HG03432 (cell line): ENCODE data around the gene PLET1.

ENCODE experiments used
- ATAC-seq: cut with Tn5 transposase; IDR thresholded peaks from one replicate; pipeline ENCODE4 v1.9.1; 2021; ENCODE audit warnings: mild to moderate bottlenecking, moderate library complexity; ENCODE audit not compliant: unreplicated experiment

PLET1 gene

GRCh38 chr11:112285841-112286311, 25.2 kb upstream of the PLET1 start:
- no peak for ATAC-seq

- ATAC-seq = no peak
Observed at GRCh38 chr11:112281726-112282125, 21.1 kb upstream of the PLET1 start.

- peak; percentile 78 for ATAC-seq
Observed at GRCh38 chr11:112280268-112281126, 19.8 kb upstream of the PLET1 start.

GRCh38 chr11:112279901-112280267, 19.2 kb upstream of the PLET1 start:
- ATAC-seq = peak; percentile 42

- no peak for ATAC-seq
Observed at GRCh38 chr11:112278803-112279202, 18.1 kb upstream of the PLET1 start.

- no peak for ATAC-seq
Observed at GRCh38 chr11:112277941-112278340, 17.3 kb upstream of the PLET1 start.

GRCh38 chr11:112277029-112277428, 16.4 kb upstream of the PLET1 start:
- ATAC-seq = no peak

- no peak for ATAC-seq
Observed at GRCh38 chr11:112274007-112274783, 13.5 kb upstream of the PLET1 start.

GRCh38 chr11:112273066-112273465, 12.4 kb upstream of the PLET1 start:
- no peak for ATAC-seq

GRCh38 chr11:112271242-112271641, 10.6 kb upstream of the PLET1 start:
- ATAC-seq = no peak

- no peak for ATAC-seq
Observed at GRCh38 chr11:112270551-112271180, 10.0 kb upstream of the PLET1 start.

GRCh38 chr11:112269139-112269538, 8.5 kb upstream of the PLET1 start:
- ATAC-seq = no peak

- no peak for ATAC-seq
Observed at GRCh38 chr11:112268406-112268805, 7.7 kb upstream of the PLET1 start.

GRCh38 chr11:112267188-112267591, 6.5 kb upstream of the PLET1 start:
- no peak for ATAC-seq

GRCh38 chr11:112266410-112266778, 5.7 kb upstream of the PLET1 start:
- no peak for ATAC-seq

GRCh38 chr11:112265659-112266409, 5.2 kb upstream of the PLET1 start:
- no peak for ATAC-seq

GRCh38 chr11:112255067-112255720, 5.5 kb downstream of the PLET1 start:
- no peak for ATAC-seq

GRCh38 chr11:112253605-112254242, 6.9 kb downstream of the PLET1 start:
- ATAC-seq = no peak

GRCh38 chr11:112249871-112250610, 10.6 kb downstream of the PLET1 start:
- ATAC-seq = no peak
